Transverse colon (tissue), 4 donors: ENCODE results near the gene SKIDA1.

Source experiments
- POLR2AphosphoS5 ChIP-seq, 3 donors: sonication (generic); formaldehyde crosslinking; IDR thresholded peaks; one replicate each; pipeline ENCODE4 v1.6.1; 2016; ENCODE audit warnings: antibody characterized with exemption in 3 of 3
- TF ChIP-seq, protein P1 (sequence below), 5 experiments: fragments of 200-600 bp in 3 of 5; fragments of 450-650 bp in 2 of 5; sonication (generic) in 3 of 5; IDR thresholded peaks; 1 replicate in 2 of 5; 2 replicates in 3 of 5; pipeline ENCODE4 v1.5.1; 2016 to 2017; ENCODE audit warnings: antibody characterized with exemption in 5 of 5, inconsistent platforms in 3 of 5, mild to moderate bottlenecking in 2 of 5, moderate library complexity in 1 of 5

DNA sequence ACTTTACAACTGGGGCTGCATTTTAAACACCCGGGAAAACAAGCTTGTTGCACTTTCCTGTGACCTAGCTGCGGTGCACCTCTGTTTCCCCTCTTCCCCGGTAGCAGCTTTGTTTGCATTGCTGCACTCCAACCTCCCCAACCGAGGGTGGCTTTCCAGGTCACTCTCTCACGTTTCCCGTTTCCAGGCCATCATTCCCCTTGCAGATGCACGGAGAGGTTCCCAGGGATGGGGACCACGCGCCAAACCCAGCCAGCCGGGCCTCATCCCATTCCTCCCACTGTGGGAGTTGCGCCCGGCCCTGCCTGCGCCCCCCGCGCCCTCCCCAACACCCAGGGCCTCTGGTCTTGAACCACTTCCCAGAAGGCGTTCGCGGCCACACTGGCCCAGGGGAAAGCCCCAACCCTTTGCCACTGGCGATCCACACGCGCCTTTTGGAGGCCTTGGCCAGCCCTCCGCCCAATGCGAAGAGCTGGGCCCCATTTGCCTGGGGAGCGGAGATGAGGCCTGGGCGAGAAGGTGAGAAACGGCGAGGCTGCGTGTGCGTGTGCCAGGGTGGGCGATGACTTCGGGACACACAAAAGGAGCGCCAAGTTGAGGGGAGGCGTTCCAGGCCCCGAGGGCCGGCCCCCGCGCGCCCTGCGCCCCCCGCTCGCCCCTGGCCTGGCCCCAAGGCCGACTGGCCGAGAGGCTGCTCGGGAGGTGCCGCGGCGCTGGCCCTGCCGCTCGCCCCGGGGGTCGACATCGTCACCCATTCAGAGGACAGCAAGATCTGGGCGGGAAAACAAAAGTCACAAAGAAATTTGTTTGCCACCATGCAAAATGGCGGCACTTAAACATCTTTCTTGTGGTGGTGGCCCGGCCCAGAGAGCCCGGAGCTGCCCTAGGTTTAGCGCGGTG, 15.9 kb downstream of the SKIDA1 start:
- TF ChIP-seq, protein P1, sequence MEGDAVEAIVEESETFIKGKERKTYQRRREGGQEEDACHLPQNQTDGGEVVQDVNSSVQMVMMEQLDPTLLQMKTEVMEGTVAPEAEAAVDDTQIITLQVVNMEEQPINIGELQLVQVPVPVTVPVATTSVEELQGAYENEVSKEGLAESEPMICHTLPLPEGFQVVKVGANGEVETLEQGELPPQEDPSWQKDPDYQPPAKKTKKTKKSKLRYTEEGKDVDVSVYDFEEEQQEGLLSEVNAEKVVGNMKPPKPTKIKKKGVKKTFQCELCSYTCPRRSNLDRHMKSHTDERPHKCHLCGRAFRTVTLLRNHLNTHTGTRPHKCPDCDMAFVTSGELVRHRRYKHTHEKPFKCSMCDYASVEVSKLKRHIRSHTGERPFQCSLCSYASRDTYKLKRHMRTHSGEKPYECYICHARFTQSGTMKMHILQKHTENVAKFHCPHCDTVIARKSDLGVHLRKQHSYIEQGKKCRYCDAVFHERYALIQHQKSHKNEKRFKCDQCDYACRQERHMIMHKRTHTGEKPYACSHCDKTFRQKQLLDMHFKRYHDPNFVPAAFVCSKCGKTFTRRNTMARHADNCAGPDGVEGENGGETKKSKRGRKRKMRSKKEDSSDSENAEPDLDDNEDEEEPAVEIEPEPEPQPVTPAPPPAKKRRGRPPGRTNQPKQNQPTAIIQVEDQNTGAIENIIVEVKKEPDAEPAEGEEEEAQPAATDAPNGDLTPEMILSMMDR (IDR thresholded peaks at IDR 0.05): no peak
- no peak for TF ChIP-seq POLR2AphosphoS5 (IDR thresholded peaks at IDR 0.05)
